Heart right ventricle (tissue), 16 donors: Measurements from ENCODE around the gene RAD51B. TPM values are rescaled to one million over a fixed set of nuclear protein-coding genes. Genes with fewer than 3 reads are reported as not detected.

Experiments used
- ATAC-seq, 8 donors: fragments of 200-7000 bp; cut with Tn5 transposase; one replicate each; pipeline ENCODE4 v1.9.1; 2020; ENCODE audit warnings: mild to moderate bottlenecking in 8 of 8, moderate library complexity in 8 of 8, moderate number of reproducible peaks in 1 of 8
- DNase-seq, 2 donors: peaks; one replicate each; pipeline ENCODE4 v3.0.0-alpha.2; 2020
- H3K27ac ChIP-seq, 10 donors: fragments of 200-600 bp; sonication (generic) in 2 of 10; one replicate each; pipeline versions ENCODE4 v1.5.0 to v1.8.0; 2020 to 2022; ENCODE audit warnings: mild to moderate bottlenecking in 3 of 10
- H3K27me3 ChIP-seq, 7 donors: fragments of 200-600 bp; one replicate each; pipeline ENCODE4 v1.8.0; 2021 to 2022; ENCODE audit warnings: mild to moderate bottlenecking in 2 of 7
- H3K36me3 ChIP-seq, 9 donors: fragments of 200-600 bp; sonication (generic) in 1 of 9; one replicate each; pipeline versions ENCODE4 v1.5.0 to v1.8.0; 2020 to 2022; ENCODE audit warnings: mild to moderate bottlenecking in 2 of 9
- H3K4me1 ChIP-seq, 9 donors: fragments of 200-600 bp; sonication (generic) in 1 of 9; one replicate each; pipeline versions ENCODE4 v1.5.0 to v1.8.0; 2020 to 2022; ENCODE audit warnings: mild to moderate bottlenecking in 4 of 9
- H3K4me3 ChIP-seq, 10 donors: fragments of 200-600 bp; sonication (generic) in 2 of 10; one replicate each; pipeline versions ENCODE4 v1.5.0 to v1.8.0; 2020 to 2022; ENCODE audit warnings: mild to moderate bottlenecking in 7 of 10, moderate library complexity in 2 of 10
- H3K9me3 ChIP-seq, 11 donors: fragments of 200-600 bp in 10 of 11; sonication (generic) in 2 of 11; one replicate each; pipeline versions ENCODE4 v1.5.0 to v1.8.0; 2013 to 2022; ENCODE audit warnings: mild to moderate bottlenecking in 2 of 11, control low read depth in 1 of 11, moderate library complexity in 1 of 11
- WGBS, 2 donors: extraction: QIAGEN DNeasy Blood & Tissue Kit; methylation state at CpG; one replicate each; pipeline ENCODE4 v1.1.7; 2013; ENCODE audit warnings: inconsistent platforms in 1 of 2; 5-methylcytosine and 5-hydroxymethylcytosine counted together
- intact Hi-C, 10 donors: fragments of 100-400 bp; cut with DNase I; formaldehyde crosslinking; loops; one replicate each; pipeline versions ENCODE4 v1.11.1 to v1.14.2; 2022
- polyA plus RNA-seq, 2 donors: library from polyadenylated mRNA; stranded (reverse); fragments of 200-250 nt; gene quantifications; one replicate each; pipeline ENCODE4 v1.2.3, GENCODE V29; 2013
- total RNA-seq, 10 donors: library from RNA; stranded (reverse); fragmentation: NEBNext Ultra II Directional in 3 of 10; extraction: Animal tissue kit (Norgen Biotek cat#: 25700) in 3 of 10; gene quantifications; one replicate each; pipeline versions ENCODE4 v1.2.1 to v1.2.4, GENCODE V29; 2021 to 2023
- TF ChIP-seq, protein P1 (sequence below), 9 donors: fragments of 200-600 bp; sonication (generic) in 2 of 9; IDR thresholded peaks; one replicate each; pipeline versions ENCODE4 v1.5.0 to v1.8.0; 2021 to 2022; ENCODE audit warnings: antibody characterized with exemption in 9 of 9, mild to moderate bottlenecking in 5 of 9, moderate library complexity in 1 of 9
- donor health status: Arrhythmogenic right ventricular cardiomyopathy.
- donor health status: ischemic (EF 13 %, LVEDD 7.1; RV severe dilation, severe dysfunction).
- donor health status: healthy with polysubstance abuse.
- donor health status: DM: no; HTN: yes; CAD: no.
- donor health status: DM: no; HTN: no; CAD: no.
- donor health status: ischemic (EF 25% LVEDD 6.9; RV normal size, moderate dysfunction).
- donor health status: ischemic (EF 25% LVEDD 5.7; RV mildly dilated, moderate dysfunction).
- donor health status: healthy.
- donor health status: DM: yes; HTN: yes; CAD: no.
- donor health status: Ischemic cardiomyopathy.
- donor health status: ischemic (EF 35%, LVEDD 5.7; RV mildly dilated, moderate dysfunction).
- donor health status: nonischemic (EF 11% LVEDD 7.7; RV severe dilation, severe dysfunction).
- donor health status: DM: yes; HTN: yes; CAD: no.
- donor health status: PGD.
- donor health status: ischemic (EF 29% LVEDD 5.4; RV normal size, mild dysfunction).
- donor health status: nonischemic (EF 23%, LVEDD 6.1; RV moderate dilation, normal function).

Gene RAD51B
- total and polyA plus RNA-seq, 12 donors: 0.88 to 8.6 (median 3.5) TPM

- H3K9me3 ChIP-seq: no peaks in the 10 kb centered on the region
- H3K4me3 ChIP-seq: no peak overlapping the region
- H3K4me1 ChIP-seq: peaks cover 6 to 52% (median 42%) of the 10 kb centered on the region in 9 donors
- TF ChIP-seq, protein P1, sequence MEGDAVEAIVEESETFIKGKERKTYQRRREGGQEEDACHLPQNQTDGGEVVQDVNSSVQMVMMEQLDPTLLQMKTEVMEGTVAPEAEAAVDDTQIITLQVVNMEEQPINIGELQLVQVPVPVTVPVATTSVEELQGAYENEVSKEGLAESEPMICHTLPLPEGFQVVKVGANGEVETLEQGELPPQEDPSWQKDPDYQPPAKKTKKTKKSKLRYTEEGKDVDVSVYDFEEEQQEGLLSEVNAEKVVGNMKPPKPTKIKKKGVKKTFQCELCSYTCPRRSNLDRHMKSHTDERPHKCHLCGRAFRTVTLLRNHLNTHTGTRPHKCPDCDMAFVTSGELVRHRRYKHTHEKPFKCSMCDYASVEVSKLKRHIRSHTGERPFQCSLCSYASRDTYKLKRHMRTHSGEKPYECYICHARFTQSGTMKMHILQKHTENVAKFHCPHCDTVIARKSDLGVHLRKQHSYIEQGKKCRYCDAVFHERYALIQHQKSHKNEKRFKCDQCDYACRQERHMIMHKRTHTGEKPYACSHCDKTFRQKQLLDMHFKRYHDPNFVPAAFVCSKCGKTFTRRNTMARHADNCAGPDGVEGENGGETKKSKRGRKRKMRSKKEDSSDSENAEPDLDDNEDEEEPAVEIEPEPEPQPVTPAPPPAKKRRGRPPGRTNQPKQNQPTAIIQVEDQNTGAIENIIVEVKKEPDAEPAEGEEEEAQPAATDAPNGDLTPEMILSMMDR (IDR thresholded peaks at IDR 0.05): no peak
- H3K27ac ChIP-seq: no peak overlapping the region
- DNase-seq (no peak), ATAC-seq (no peak)
- H3K27me3 ChIP-seq: no peaks in the 10 kb centered on the region
- no peaks in the 10 kb centered on the region for H3K36me3 ChIP-seq
- WGBS, 2 donors: 83 to 99% methylated on average over 7 of the region's 7 CpGs
- intact Hi-C loops: no loop called here
These were observed 830.1 kb downstream of the RAD51B start for GRCh38 chr14:68649476-68650189.

GRCh38 chr14:68650404-68650994 lies 830.9 kb downstream of the RAD51B start:
- no peak overlapping the region for H3K27ac ChIP-seq
- no peaks in the 10 kb centered on the region for H3K9me3 ChIP-seq
- DNase-seq (no peak), ATAC-seq (no peak)
- no peak overlapping the region for H3K4me3 ChIP-seq
- peaks cover 7 to 52% (median 37%) of the 10 kb centered on the region in 9 donors for H3K4me1 ChIP-seq
- no peaks in the 10 kb centered on the region for H3K27me3 ChIP-seq
- TF ChIP-seq, protein P1 (IDR thresholded peaks at IDR 0.05): no peak
- no peaks in the 10 kb centered on the region for H3K36me3 ChIP-seq
- intact Hi-C loops: no loop called here

- Histone ChIP-seq H3K36me3 (no peaks in the 10 kb centered on the region), H3K4me1 (peaks cover 10 to 51% (median 40%) of the 10 kb centered on the region in 9 donors), H3K4me3 (no peak overlapping the region), H3K9me3 (no peaks in the 10 kb centered on the region), H3K27ac (peak overlapping the region in 3 of 10 donors; percentile 73 to 79 (median 75)), H3K27me3 (no peaks in the 10 kb centered on the region)
- WGBS, 2 donors: 91 to 95% methylated on average over 4 of the region's 4 CpGs
- no peak for ATAC-seq
- TF ChIP-seq, protein P1 (IDR thresholded peaks at IDR 0.05): no peak
- intact Hi-C loops: no loop called here
- no peak for DNase-seq
These were observed 831.5 kb downstream of the RAD51B start for GRCh38 chr14:68651075-68651474.

- intact Hi-C loops: no loop called here
- H3K4me1 ChIP-seq: peaks cover 10 to 47% (median 40%) of the 10 kb centered on the region in 9 donors
These were observed 832.3 kb downstream of the RAD51B start for GRCh38 chr14:68651652-68652432.

More at GRCh38 chr14:68651652-68652432, 832.3 kb downstream of the RAD51B start:
- Histone ChIP-seq H3K36me3 (no peaks in the 10 kb centered on the region), H3K9me3 (no peaks in the 10 kb centered on the region), H3K27ac (peak overlapping the region; percentile 50 to 79 (median 70)), H3K4me3 (no peak overlapping the region), H3K27me3 (no peaks in the 10 kb centered on the region)
- ATAC-seq: peak; percentile 40 to 74 (median 60)
- 54 to 65% methylated on average over 22 of the region's 22 CpGs for WGBS, 2 donors
- DNase-seq: no peak
- TF ChIP-seq, protein P1 (IDR thresholded peaks at IDR 0.05): no peak
